ENCODE data around the gene GABBR2. TPM values are rescaled to one million over a fixed set of nuclear protein-coding genes. Genes with fewer than 3 reads are reported as not detected.

GABBR2 gene
- total and polyA plus RNA-seq, 2 donors (not counting 1 experiment from before 2014, with no cell fraction given), result 0.03 TPM; not detected in 1

DNA sequence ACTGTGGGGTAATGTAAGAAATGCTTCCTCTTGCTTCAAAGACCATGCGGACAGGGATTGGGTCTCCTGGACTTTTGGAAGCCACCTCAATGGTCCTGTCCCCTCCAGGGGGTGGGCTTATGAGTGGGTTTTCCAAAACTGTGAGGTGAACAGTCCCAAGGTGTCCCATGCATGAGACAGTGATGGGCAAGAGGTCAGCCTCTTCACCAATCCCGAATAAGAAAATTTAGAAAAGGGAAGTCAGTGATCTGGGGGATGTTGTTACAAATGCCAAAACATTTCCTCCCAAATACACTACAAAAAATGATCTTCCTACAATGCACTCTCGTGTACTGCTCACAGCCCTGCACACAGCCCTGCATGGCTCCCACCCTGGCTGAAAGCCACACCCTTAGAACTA, 237.6 kb downstream of the GABBR2 start:
- Histone ChIP-seq H3K9ac (ENCODE audit: low read length) (no peak overlapping the region), H3K9me3 (ENCODE audit: control extremely low read depth in 1 of 3, control insufficient read depth in 2 of 3, insufficient read depth in 1 of 3, low read length in 2 of 3) (peaks cover 0 to 6% (median 1%) of the 10 kb centered on the region in 3 donors), H3K27me3 (replicated peaks in 1 of 4; ENCODE audit: control extremely low read depth in 1 of 4, control insufficient read depth in 3 of 4, insufficient read depth in 4 of 4, low read length in 3 of 4) (no peaks in the 10 kb centered on the region), H3K27ac (ENCODE audit: low read length in 2 of 2) (no peak overlapping the region), H3K4me3 (ENCODE audit: control extremely low read depth in 1 of 5, extremely low read depth in 1 of 5, insufficient read depth in 1 of 5, low read depth in 2 of 5, low read length in 4 of 5) (no peak overlapping the region), H3K36me3 (replicated peaks in 1 of 2; ENCODE audit: control extremely low read depth in 1 of 2, control insufficient read depth in 1 of 2, extremely low read depth in 1 of 2, insufficient read depth in 2 of 2, low read length in 1 of 2) (no peaks in the 10 kb centered on the region), H3K4me1 (ENCODE audit: control insufficient read depth in 2 of 2, insufficient read depth in 2 of 2, low read length in 2 of 2) (no peaks in the 10 kb centered on the region), H4K20me1 (ENCODE audit: control insufficient read depth, insufficient read depth, low read length, poor library complexity, severe bottlenecking) (no peaks in the 10 kb centered on the region), H2AFZ (ENCODE audit: insufficient read depth, low read depth, low read length, poor library complexity, severe bottlenecking) (no peak overlapping the region), H3K4me2 (replicated peaks; ENCODE audit: low read depth, low read length, poor library complexity, severe bottlenecking) (no peak overlapping the region), H3K79me2 (ENCODE audit: control insufficient read depth, insufficient read depth, low read length) (no peaks in the 10 kb centered on the region)
- ChIA-PET CTCF (no interaction called here), POLR2A (no interaction called here)
- DNase-seq, result no peak
- no peak overlapping the region for H3K4me3 Mint-ChIP-seq
- peaks cover 4% of the 10 kb centered on the region for H3K27me3 Mint-ChIP-seq
- ATAC-seq (ENCODE audit: low read depth), result no peak
- WGBS (ENCODE audit: insufficient coverage), result 46% methylated on average over 2 of the region's 3 CpGs
- intact Hi-C loops (cut with micrococcal nuclease), result no loop called here
- TF ChIP-seq, protein P1, sequence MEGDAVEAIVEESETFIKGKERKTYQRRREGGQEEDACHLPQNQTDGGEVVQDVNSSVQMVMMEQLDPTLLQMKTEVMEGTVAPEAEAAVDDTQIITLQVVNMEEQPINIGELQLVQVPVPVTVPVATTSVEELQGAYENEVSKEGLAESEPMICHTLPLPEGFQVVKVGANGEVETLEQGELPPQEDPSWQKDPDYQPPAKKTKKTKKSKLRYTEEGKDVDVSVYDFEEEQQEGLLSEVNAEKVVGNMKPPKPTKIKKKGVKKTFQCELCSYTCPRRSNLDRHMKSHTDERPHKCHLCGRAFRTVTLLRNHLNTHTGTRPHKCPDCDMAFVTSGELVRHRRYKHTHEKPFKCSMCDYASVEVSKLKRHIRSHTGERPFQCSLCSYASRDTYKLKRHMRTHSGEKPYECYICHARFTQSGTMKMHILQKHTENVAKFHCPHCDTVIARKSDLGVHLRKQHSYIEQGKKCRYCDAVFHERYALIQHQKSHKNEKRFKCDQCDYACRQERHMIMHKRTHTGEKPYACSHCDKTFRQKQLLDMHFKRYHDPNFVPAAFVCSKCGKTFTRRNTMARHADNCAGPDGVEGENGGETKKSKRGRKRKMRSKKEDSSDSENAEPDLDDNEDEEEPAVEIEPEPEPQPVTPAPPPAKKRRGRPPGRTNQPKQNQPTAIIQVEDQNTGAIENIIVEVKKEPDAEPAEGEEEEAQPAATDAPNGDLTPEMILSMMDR (IDR thresholded peaks at IDR 0.05), result no peak
- no peak for TF ChIP-seq EZH2 (IDR thresholded peaks at IDR 0.05; ENCODE audit: borderline replicate concordance, insufficient read depth, low read depth, low read length, poor library complexity, severe bottlenecking)
- no peak overlapping the region for H3K27ac Mint-ChIP-seq
- no peaks in the 10 kb centered on the region for H3K4me1 Mint-ChIP-seq
- no peaks in the 10 kb centered on the region for H3K9me3 Mint-ChIP-seq (ENCODE audit: insufficient read depth)

- DNase-seq, result no peak
- no peak for ATAC-seq (ENCODE audit: low read depth)
- ChIA-PET CTCF (no interaction called here), POLR2A (no interaction called here)
- Histone ChIP-seq H3K27ac (ENCODE audit: low read length in 2 of 2) (no peak overlapping the region), H3K9me3 (ENCODE audit: control extremely low read depth in 1 of 3, control insufficient read depth in 2 of 3, insufficient read depth in 1 of 3, low read length in 2 of 3) (peaks cover 0 to 14% (median 1%) of the 10 kb centered on the region in 3 donors), H3K4me2 (replicated peaks; ENCODE audit: low read depth, low read length, poor library complexity, severe bottlenecking) (no peak overlapping the region), H3K4me1 (ENCODE audit: control insufficient read depth in 2 of 2, insufficient read depth in 2 of 2, low read length in 2 of 2) (no peaks in the 10 kb centered on the region), H3K79me2 (ENCODE audit: control insufficient read depth, insufficient read depth, low read length) (no peaks in the 10 kb centered on the region), H2AFZ (ENCODE audit: insufficient read depth, low read depth, low read length, poor library complexity, severe bottlenecking) (no peak overlapping the region), H3K36me3 (replicated peaks in 1 of 2; ENCODE audit: control extremely low read depth in 1 of 2, control insufficient read depth in 1 of 2, extremely low read depth in 1 of 2, insufficient read depth in 2 of 2, low read length in 1 of 2) (no peaks in the 10 kb centered on the region), H4K20me1 (ENCODE audit: control insufficient read depth, insufficient read depth, low read length, poor library complexity, severe bottlenecking) (no peaks in the 10 kb centered on the region), H3K27me3 (replicated peaks in 1 of 4; ENCODE audit: control extremely low read depth in 1 of 4, control insufficient read depth in 3 of 4, insufficient read depth in 4 of 4, low read length in 3 of 4) (no peaks in the 10 kb centered on the region), H3K4me3 (ENCODE audit: control extremely low read depth in 1 of 5, extremely low read depth in 1 of 5, insufficient read depth in 1 of 5, low read depth in 2 of 5, low read length in 4 of 5) (no peak overlapping the region), H3K9ac (ENCODE audit: low read length) (no peak overlapping the region)
- intact Hi-C loops (cut with micrococcal nuclease), result no loop called here
- WGBS (ENCODE audit: insufficient coverage), result 92% methylated on average over 4 of the region's 5 CpGs
- Mint-ChIP-seq H3K9me3 (ENCODE audit: insufficient read depth) (no peaks in the 10 kb centered on the region), H3K27ac (no peak overlapping the region), H3K4me1 (no peaks in the 10 kb centered on the region), H3K4me3 (no peak overlapping the region), H3K27me3 (peaks cover 8% of the 10 kb centered on the region)
- TF ChIP-seq, protein P1 (IDR thresholded peaks at IDR 0.05), result no peak
- no peak for TF ChIP-seq EZH2 (IDR thresholded peaks at IDR 0.05; ENCODE audit: borderline replicate concordance, insufficient read depth, low read depth, low read length, poor library complexity, severe bottlenecking)
Observed at GRCh38 chr9:98468567-98469239, 240.0 kb downstream of the GABBR2 start.

All from B cell (primary cell).